ENCODE data around the gene IFITM10. TPM values are rescaled to one million over a fixed set of nuclear protein-coding genes. Genes with fewer than 3 reads are reported as not detected.
"Not testable (repeated sequence)": the region's sequence is repeated elsewhere in the genome, so short reads cannot be mapped to it uniquely, and the experiment has no call there.

IFITM10 gene
- total and polyA plus RNA-seq, 2 donors (not counting 1 experiment from before 2014, with no cell fraction given) = 0.09 to 1.7 TPM

- CTCF ChIA-PET = interaction anchor here (6.4 kb wide), 1 partner anchor 143 kb away, joined by 394 read pairs; the partner anchor contains the start of gene SYT8
- H3K27ac ChIP-seq (ENCODE audit: low read length in 2 of 2); H3K9ac ChIP-seq (ENCODE audit: low read length); DNase-seq; H3K36me3 ChIP-seq (replicated peaks in 1 of 2; ENCODE audit: control extremely low read depth in 1 of 2, control insufficient read depth in 1 of 2, extremely low read depth in 1 of 2, insufficient read depth in 2 of 2, low read length in 1 of 2); H3K79me2 ChIP-seq (ENCODE audit: control insufficient read depth, insufficient read depth, low read length); H3K4me3 Mint-ChIP-seq; ATAC-seq (ENCODE audit: low read depth); H3K4me3 ChIP-seq (ENCODE audit: control extremely low read depth in 1 of 5, extremely low read depth in 1 of 5, insufficient read depth in 1 of 5, low read depth in 2 of 5, low read length in 4 of 5); H3K4me2 ChIP-seq (replicated peaks; ENCODE audit: low read depth, low read length, poor library complexity, severe bottlenecking); POLR2A ChIA-PET; H3K9me3 Mint-ChIP-seq (ENCODE audit: insufficient read depth); H3K4me1 Mint-ChIP-seq; H4K20me1 ChIP-seq (ENCODE audit: control insufficient read depth, insufficient read depth, low read length, poor library complexity, severe bottlenecking); H2AFZ ChIP-seq (ENCODE audit: insufficient read depth, low read depth, low read length, poor library complexity, severe bottlenecking); H3K9me3 ChIP-seq (ENCODE audit: control extremely low read depth in 1 of 3, control insufficient read depth in 2 of 3, insufficient read depth in 1 of 3, low read length in 2 of 3); H3K27ac Mint-ChIP-seq: not testable (repeated sequence)
- intact Hi-C loops (cut with micrococcal nuclease) = loop anchor here (5.0 kb wide), 1 partner anchor 37 kb away; no protein-coding TSS in a partner anchor
- Histone ChIP-seq H3K27me3 (replicated peaks in 1 of 4; ENCODE audit: control extremely low read depth in 1 of 4, control insufficient read depth in 3 of 4, insufficient read depth in 4 of 4, low read length in 3 of 4) (peaks cover 0 to 36% (median 2%) of the 10 kb centered on the region in 4 experiments), H3K4me1 (ENCODE audit: control insufficient read depth in 2 of 2, insufficient read depth in 2 of 2, low read length in 2 of 2) (peaks cover 8 to 14% of the 10 kb centered on the region in 2 donors)
- peaks cover 23% of the 10 kb centered on the region for H3K27me3 Mint-ChIP-seq
- 63% methylated on average over 23 of the region's 32 CpGs for WGBS (ENCODE audit: insufficient coverage)
Observed at GRCh38 chr11:1689250-1690166, 60.9 kb downstream of the IFITM10 start.

GRCh38 chr11:1688336-1688947 is 62.0 kb downstream of the IFITM10 start:
- H3K27me3 ChIP-seq (replicated peaks in 1 of 4; ENCODE audit: control extremely low read depth in 1 of 4, control insufficient read depth in 3 of 4, insufficient read depth in 4 of 4, low read length in 3 of 4) = peaks cover 0 to 25% (median 2%) of the 10 kb centered on the region in 4 experiments
- peaks cover 20% of the 10 kb centered on the region for H3K27me3 Mint-ChIP-seq
- POLR2A ChIA-PET; H3K79me2 ChIP-seq (ENCODE audit: control insufficient read depth, insufficient read depth, low read length); H3K36me3 ChIP-seq (replicated peaks in 1 of 2; ENCODE audit: control extremely low read depth in 1 of 2, control insufficient read depth in 1 of 2, extremely low read depth in 1 of 2, insufficient read depth in 2 of 2, low read length in 1 of 2); intact Hi-C loops (cut with micrococcal nuclease); DNase-seq; H3K9ac ChIP-seq (ENCODE audit: low read length); H3K4me3 ChIP-seq (ENCODE audit: control extremely low read depth in 1 of 5, extremely low read depth in 1 of 5, insufficient read depth in 1 of 5, low read depth in 2 of 5, low read length in 4 of 5); H4K20me1 ChIP-seq (ENCODE audit: control insufficient read depth, insufficient read depth, low read length, poor library complexity, severe bottlenecking); ATAC-seq (ENCODE audit: low read depth); H3K4me1 ChIP-seq (ENCODE audit: control insufficient read depth in 2 of 2, insufficient read depth in 2 of 2, low read length in 2 of 2); H3K4me3 Mint-ChIP-seq; H3K9me3 Mint-ChIP-seq (ENCODE audit: insufficient read depth); H2AFZ ChIP-seq (ENCODE audit: insufficient read depth, low read depth, low read length, poor library complexity, severe bottlenecking); H3K27ac Mint-ChIP-seq; H3K4me2 ChIP-seq (replicated peaks; ENCODE audit: low read depth, low read length, poor library complexity, severe bottlenecking); H3K4me1 Mint-ChIP-seq; H3K9me3 ChIP-seq (ENCODE audit: control extremely low read depth in 1 of 3, control insufficient read depth in 2 of 3, insufficient read depth in 1 of 3, low read length in 2 of 3); H3K27ac ChIP-seq (ENCODE audit: low read length in 2 of 2): not testable (repeated sequence)
- 43% methylated on average over 9 of the region's 19 CpGs for WGBS (ENCODE audit: insufficient coverage)
- CTCF ChIA-PET = interaction anchor here (0.7 kb wide), 1 partner anchor 144 kb away, joined by 3 read pairs; no protein-coding TSS in a partner anchor

DNA sequence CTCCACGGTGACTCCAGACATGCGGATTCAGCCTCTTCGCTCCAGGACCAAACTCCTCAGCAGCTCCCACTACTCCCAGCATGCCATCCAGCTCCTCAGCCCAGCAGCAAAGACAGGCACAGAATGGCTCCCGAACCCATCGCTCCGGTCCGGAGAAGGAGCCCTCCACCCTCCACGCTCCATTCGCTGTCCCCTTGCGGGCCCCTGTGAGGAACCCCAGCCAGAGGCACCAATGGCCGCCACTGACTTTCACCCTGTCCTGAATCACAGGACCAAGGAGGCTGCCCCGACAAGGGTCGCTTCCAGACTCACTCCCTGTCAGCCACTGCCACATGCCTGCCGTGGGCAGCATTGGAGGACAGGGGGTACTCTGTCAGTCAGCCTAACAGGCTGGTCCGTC is 64.2 kb downstream of the IFITM10 start:
- H3K4me2 ChIP-seq (replicated peaks; ENCODE audit: low read depth, low read length, poor library complexity, severe bottlenecking); DNase-seq; H2AFZ ChIP-seq (ENCODE audit: insufficient read depth, low read depth, low read length, poor library complexity, severe bottlenecking); H3K4me1 ChIP-seq (ENCODE audit: control insufficient read depth in 2 of 2, insufficient read depth in 2 of 2, low read length in 2 of 2); H3K79me2 ChIP-seq (ENCODE audit: control insufficient read depth, insufficient read depth, low read length); H3K4me3 ChIP-seq (ENCODE audit: control extremely low read depth in 1 of 5, extremely low read depth in 1 of 5, insufficient read depth in 1 of 5, low read depth in 2 of 5, low read length in 4 of 5); ATAC-seq (ENCODE audit: low read depth); CTCF ChIA-PET; H3K27me3 Mint-ChIP-seq; H3K9me3 ChIP-seq (ENCODE audit: control extremely low read depth in 1 of 3, control insufficient read depth in 2 of 3, insufficient read depth in 1 of 3, low read length in 2 of 3); H3K9me3 Mint-ChIP-seq (ENCODE audit: insufficient read depth); H3K4me3 Mint-ChIP-seq; H3K27ac Mint-ChIP-seq; H3K4me1 Mint-ChIP-seq; H3K36me3 ChIP-seq (replicated peaks in 1 of 2; ENCODE audit: control extremely low read depth in 1 of 2, control insufficient read depth in 1 of 2, extremely low read depth in 1 of 2, insufficient read depth in 2 of 2, low read length in 1 of 2); POLR2A ChIA-PET; H4K20me1 ChIP-seq (ENCODE audit: control insufficient read depth, insufficient read depth, low read length, poor library complexity, severe bottlenecking); H3K9ac ChIP-seq (ENCODE audit: low read length); H3K27ac ChIP-seq (ENCODE audit: low read length in 2 of 2); intact Hi-C loops (cut with micrococcal nuclease): not testable (repeated sequence)
- peaks cover 0 to 19% (median 1%) of the 10 kb centered on the region in 4 experiments for H3K27me3 ChIP-seq (replicated peaks in 1 of 4; ENCODE audit: control extremely low read depth in 1 of 4, control insufficient read depth in 3 of 4, insufficient read depth in 4 of 4, low read length in 3 of 4)
- WGBS (ENCODE audit: insufficient coverage) = 86% methylated on average over 8 of the region's 15 CpGs

Data from B cell (primary cell).